NCI-H2196 (cell line): ENCODE measurements around the gene COQ2.
"Not testable (repeated sequence)": the region's sequence is repeated elsewhere in the genome, so short reads cannot be mapped to it uniquely, and the experiment has no call there.

Source experiments
- DNase-seq: peaks from one replicate; lab custom pipeline; 2025; ENCODE audit not compliant: unreplicated experiment; lab: John Stamatoyannopoulos, UW

The COQ2 gene

DNA sequence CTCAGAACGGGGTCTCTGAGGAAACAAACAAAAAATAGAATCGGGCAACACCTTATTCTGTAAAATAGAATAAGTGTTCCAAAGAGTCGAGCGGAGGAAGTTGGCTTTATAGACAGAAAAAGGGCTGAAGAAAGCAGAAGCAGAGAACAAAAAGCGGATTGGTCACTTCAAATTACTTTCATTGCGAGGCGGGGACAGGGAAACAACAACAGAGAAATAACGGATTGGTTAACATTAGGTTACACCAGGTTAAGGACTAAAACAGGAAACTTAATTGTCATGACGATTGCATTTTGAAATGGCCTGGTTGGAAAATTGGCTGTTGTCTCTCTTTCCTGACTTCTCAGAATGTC lies 433 bp upstream of the COQ2 start:
- DNase-seq = peak; percentile 3

DNA sequence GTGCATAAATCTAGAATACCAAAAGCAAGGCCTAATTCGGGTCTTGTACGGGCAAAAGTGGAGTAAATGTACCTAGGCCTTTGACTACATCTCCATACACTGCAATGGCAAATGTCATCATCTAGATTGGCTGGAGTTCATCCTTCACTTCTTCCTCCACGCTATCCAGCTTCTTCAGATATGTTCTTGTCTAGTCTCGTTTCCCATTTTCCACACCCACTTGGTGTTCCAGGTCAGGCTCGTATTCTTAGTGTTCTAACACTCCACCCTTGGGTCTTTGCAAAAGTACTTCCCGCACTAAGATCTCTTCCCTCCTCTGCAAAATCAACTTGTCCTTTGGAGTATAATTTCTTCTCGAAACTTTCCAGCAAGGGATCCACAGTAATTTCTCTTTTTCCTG lies 1.4 kb downstream of the COQ2 start:
- no peak for DNase-seq

DNA sequence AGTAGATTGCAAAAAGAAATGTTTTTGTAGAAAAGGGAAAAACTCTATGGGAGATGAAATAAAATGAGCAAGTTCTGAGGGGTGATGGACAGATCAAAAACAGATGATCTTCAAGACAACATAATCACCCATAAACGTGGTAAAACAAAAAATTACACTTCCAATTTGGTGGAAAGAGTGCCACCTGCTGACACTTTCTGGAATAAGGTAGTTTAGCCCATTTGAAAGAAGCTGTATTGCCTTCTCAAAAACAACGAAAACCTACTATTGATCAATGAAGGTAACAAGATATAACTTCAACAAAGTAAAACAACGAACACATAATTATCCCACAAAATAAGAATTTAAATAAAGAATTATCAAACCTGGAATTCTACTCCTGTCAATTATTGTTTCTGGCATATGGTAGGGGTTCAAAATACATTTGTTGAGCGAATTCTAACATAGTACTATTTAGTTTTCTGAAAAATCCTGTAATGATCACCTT lies 2.5 kb downstream of the COQ2 start:
- DNase-seq = peak; percentile 40

DNA sequence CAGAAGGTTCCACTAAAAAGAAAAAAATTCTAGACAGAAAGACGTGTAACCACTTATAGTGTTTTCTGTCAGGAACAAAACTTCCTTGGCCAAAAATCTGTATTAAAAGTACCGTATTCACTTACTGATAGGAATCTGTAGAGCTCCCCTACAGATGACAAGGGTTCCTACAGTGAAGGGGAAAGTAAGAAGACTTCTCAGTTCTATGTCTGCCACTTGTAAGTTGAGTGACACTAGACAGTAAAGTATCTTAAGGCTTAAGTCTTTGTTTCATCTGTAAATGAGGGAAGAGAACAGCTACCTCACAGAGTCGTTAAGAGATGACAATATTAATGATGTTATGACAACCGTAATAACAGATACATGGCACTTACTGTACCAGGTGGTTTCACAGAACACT lies 3.3 kb downstream of the COQ2 start:
- no peak for DNase-seq

DNA sequence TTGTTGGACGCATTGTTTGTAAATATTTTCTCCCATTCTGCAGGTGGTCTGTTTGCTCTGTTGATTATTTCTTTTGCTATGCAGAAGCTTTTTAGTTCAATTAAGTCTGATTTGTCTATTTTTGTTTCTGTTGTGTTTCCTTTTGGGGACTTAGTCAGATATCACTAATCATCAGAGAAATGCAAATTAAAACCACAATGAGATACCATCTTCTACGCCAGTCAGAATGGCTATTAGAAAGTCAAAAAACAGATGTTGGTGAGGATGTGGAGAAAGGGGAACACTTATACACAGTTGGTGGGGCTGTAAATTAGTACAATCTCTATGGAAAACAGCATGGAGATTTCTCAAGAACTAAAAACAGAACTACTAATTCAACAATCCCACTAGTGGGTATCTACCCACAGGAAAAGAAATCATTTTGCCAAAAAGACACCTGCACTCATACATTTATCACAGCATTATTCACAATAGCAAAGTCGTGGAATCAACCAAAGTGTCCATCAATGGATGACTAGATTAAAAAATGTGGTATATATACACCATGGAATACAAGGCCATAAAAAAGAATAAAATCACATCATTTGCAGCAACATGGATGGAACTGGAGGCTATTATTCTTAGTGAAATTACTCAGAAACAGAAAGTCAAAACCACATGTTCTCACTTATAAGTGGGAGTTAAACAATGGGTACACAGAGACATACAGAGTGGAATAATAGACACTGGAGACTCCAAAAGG lies 8.1 kb downstream of the COQ2 start:
- DNase-seq = no peak

DNA sequence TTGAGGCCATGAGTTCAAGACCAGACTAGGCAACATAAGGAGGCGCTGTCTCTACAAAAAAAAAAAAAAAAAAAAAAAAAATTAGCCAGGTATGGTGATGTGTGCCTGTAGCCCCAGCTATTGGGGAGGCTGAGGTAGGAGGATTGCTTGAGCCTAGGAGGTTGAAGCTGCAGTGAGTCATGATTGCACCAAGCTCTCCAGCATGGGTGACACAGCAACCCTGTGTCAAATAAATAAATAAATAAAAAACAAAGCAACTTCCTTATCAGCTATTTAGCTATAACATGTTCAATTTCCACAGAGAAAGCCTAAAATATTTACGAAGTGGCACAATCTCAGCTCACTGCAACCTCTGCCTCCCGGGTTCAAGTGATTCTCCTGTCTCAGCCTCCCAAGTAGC lies 10.7 kb downstream of the COQ2 start:
- not testable (repeated sequence) for DNase-seq

DNA sequence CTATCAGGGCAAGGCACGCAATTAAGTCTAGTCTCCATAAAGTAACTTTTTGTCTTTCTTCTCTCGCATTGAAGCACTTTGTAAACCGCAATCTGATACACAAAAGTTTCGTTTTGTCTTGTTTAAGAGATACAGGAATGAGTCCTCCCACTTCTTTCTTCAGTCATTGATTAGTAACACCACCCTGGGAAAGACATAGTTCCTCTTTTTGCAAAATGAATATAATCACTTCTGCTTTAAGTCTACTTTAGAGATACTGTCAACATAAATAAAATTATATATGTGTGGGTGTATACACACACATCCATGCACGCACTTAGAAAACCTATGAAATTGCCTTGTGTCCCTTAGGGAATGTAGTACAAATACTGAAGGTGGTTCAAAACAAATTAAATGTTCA lies 11.7 kb downstream of the COQ2 start:
- DNase-seq = no peak

DNA sequence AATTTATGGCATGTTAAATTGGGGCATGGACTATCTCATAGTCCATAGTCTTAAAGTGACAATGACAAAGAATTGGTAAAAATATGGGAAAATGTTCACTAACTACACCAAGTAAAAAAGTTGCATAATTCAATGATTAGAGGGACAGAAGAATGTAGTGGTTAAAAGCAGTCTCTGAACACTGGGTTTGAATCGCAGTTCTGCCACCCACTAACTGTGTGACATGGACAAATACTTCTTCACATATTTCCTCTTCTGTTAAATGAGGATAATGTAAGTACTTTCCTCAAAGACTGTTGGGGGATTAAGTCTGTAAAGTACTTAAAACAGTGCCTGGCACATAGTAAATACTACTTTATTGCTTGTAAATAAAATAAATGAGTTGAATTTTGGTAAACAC lies 15.3 kb downstream of the COQ2 start:
- no peak for DNase-seq

DNA sequence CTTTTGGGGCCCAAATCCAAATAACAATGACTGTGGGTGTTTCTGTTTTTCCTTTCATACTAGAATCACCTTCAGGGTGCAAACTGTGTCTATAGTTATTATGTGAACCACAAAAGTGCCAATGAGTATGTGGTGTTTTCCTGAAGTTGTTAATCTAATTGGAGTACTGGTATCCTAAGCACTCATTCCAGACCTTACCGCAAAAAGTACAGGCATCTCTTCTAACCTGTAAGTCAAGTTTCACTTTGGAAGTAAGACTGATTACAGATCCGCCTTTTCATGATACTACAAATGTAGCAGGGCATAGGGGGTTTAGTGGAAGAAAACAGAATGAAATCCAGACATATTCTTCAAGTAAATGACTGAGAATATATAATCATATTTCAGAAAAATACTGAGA lies 16.1 kb downstream of the COQ2 start:
- DNase-seq = no peak

DNA sequence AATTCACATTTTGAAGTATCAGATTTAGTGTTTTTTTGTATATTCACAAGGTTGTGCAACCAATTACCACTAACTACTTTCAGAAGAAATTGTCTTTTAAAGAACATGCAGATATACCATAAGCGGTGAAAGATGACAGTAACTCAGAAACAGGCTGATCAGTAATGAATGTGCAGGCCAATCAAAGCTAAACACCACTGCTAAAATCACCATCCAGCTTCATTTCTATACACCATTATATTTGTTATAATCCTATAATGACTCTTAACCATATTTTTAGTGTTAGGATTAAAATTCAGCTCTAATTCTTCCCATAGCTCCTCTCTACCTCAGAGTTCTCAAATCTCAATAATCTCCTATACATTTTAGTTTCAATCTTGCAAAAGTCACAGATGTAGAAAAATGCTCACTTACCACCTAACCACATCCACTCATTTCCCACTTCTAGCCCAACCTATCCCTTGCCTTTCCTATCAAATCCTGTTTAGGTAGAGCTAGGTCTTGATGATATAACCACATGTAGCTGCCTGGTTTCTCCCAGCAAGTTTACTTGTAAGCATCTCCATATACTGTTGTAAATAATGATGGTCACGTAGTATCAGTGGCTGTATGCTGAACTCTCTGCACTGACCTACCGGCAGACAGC lies 16.6 kb downstream of the COQ2 start:
- DNase-seq = no peak

DNA sequence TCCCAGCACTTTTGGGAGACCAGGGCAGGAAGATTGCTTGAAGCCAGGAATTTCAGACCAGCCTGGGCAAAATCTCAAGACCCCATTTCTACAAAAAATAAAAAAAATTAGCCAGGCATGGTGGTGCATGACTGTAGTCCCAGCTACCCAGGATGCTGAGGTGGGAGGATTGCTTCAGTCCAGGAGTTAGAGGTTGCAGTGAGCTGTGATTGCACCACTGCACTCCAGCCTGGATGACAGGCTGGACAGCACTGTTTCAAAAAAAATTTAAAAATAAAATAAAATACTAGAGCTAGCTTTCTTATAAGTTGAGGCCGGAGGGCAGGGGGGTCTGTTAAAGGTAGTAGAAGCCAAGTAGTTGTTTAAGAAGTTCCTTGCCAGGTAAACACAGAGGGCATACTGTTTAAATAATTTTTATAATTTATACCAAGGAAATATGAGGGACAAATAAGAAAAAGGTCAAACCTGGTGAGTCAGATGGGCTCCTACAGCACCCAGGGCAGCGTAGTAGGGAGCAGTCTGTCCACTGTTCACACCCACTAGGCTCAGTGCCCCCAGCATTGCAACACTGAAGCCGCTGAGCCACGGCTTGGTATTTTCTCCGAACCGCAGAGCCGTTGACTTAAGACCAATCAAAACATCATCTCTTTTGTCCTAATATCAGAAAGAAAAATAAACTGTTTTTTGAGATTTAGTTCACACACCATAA lies 17.3 kb downstream of the COQ2 start:
- DNase-seq = no peak

DNA sequence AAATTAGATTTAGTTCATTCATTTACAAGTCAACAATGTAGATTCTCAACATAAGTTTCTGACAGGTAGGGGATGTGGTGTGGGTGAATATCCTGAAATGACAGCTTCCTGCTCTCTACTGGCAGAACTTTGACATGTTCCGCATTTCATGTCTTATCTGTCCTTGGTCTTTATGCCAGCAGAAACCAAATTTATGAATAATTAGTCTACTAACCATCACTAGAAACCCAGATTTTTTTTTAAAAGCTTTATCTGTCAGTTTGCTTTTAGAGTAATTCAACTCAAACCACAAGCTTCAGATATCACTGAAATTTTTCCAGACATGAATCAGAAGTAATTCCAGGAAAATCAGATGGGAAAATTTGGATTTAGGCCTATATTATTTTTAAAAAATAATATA lies 17.9 kb downstream of the COQ2 start:
- DNase-seq = no peak

DNA sequence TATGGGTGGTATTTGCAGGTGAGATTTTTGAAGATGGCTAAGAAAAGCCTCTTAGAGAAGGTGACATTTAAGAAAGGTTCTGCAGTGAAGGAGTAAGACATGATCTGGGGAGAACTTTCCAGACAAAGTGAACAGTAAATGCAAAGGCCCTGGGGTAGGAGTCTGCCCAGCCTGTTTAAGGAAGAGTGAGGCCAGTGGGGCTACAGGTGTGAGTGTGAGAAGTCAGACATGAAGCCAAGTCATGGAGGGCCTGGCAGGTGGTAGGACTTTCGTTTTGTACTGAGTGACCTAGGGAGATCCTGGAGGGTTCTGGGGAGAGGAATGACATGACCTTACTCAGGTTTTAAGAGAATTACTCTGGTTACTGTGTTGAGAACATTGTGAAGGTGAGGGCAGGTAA lies 21.5 kb downstream of the COQ2 start:
- DNase-seq = no peak

DNA sequence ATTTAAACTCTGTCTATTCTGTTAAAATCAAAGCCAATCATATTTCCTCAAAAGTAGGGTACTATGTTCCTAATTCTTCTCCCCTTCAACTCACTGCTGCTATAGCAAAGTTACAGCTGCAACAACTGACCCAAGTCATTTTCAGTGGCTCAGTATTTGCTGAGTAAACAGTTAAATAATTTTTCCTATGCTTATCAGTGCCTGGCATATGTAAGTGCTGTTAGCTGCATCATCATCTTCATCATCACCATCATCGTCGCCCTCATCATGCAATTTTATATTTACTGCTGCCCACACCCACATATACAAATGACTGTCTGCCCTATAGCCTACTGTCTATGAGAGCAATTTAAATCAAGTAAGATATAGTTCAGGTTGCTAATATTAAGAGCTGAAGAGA lies 21.9 kb downstream of the COQ2 start:
- DNase-seq = no peak

DNA sequence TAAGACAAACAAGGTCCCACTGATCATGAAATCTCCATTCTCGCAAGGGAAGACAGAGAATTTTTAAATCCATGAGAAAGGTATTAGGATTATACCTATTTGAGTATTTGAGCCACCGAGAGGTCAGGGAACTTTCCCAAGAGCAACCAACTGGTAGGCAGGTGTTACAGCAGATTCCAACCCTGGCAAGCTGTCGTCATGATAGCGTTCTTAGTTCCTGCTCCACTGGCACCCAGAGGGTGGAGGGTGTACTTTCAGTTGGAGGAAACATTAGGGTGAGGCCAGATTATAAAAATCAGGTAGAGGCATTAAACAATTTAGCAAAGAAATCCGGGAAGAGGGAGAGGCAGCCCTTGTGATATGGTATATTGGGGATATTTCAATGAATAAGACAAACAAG lies 23.3 kb downstream of the COQ2 start:
- DNase-seq = no peak

DNA sequence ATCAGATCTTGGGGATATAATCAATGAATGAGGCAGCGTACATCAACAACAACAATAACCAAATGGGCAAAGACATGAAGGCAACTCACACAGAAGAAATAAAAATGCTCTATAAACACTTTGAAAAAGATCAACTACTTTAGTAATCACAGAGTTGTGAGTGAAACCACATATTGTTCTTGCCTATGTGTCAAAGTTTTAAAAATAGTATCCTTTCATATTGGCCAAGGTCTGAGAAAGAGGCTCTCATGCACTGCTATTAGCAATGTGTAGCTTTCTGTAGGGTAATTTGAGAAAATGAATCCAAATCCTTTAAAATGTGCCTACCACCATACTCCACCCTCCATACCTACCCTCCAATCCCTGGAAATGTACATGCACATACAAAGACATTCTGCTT lies 25.0 kb downstream of the COQ2 start:
- no peak for DNase-seq

DNA sequence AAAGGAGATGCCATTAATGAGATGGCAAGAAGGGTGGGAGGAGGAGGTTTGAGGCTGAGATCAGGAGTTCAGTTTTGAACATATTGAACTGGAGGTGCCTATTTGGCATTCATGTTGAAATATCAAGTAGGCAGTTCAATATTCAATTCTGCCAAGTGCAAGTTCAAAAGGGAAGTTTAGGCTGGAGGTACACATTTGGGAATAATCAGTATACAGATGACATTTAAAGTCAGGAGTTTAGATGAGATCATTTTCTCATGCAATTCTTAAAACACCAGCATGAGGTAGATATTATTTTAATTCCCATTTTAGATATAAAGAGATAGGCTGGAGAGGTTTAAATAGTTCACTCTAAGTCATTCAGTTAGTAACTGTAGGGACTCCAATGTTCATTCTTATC lies 26.1 kb downstream of the COQ2 start:
- no peak for DNase-seq

DNA sequence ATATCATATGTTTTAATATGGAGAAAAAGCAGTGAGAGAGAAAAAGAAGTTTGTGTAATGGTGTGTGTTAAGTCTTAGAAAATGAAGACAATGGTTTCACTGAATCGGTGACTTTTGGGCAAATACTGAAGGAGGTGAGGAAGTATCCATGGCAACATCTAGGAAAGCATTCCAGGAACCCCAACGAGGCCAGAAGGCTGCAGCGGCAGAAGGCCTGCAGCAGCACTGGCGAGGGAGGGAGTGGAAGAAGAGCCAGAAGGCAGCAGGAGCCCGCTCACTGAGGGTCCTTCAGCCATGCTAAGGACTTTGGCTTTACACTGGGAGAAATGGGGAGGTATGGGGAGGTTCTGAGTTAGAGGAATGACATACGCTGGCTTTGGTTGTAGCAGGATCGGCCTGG lies 26.8 kb downstream of the COQ2 start:
- DNase-seq = no peak

DNA sequence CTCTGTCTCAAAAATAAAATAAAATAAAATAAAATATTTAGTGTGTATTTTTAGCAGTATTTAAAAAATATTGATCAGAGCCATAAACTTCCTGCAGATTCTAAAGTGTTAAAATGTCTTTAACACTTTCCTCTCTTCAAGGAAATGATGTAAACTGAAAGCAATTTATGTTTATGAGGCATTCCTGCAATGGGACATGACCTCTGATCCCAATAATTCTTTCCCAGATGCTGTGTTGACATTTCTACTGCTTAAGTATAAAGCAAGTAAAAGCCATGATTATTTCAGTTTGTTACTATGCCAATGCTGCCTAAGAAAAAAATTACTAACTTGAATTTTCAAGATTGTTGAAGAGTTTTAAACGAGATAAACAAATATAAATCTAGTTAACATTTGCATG lies 29.0 kb downstream of the COQ2 start:
- no peak for DNase-seq

DNA sequence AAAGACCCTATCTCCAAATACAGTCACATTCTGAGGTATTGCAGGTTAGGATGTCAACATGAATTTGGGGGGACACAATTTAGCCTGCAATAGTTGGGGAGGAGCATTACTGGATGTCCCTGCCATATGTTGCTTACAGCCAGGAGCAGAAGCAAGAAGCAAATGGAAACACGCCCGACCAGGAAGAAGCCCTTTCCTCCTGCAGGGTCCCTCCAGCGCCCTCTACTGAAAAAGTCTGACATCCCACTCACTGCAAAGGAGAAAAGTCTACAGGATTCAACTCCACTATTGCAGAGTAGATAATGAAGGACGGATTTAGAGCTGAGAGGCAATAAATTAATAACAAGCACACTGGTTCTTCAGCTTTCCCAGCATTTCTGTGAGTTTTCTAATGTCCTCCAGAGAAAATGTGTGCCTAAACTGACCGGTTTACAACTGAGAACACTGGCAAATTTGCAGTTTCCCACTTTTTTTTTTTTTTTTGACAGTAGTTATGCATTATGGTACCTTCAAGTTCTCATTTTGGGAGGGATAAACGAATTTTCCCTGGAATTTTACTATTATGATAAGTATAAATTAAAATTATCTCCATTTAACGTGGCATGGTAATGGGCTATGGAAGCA lies 31.7 kb downstream of the COQ2 start:
- peak; percentile 48 for DNase-seq

DNA sequence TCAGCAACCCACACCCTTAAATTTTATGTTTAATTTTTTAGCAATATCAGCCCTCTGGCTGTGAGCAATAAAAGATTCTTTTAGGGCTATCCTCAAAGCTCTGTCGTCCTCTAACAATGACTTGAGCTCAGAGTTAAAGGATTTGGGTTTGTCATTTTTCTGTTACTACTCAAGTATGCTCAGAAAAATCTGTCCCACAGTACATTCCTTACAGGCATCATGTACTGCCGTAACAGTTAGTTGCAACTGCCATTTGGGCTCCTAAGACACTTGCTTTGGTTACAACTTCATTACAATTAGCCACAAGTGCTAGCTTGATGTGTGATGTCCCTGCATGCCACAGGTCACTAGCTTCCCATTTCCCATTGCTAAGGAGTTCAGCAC lies 33.2 kb downstream of the COQ2 start:
- DNase-seq = no peak
